Measurements from ENCODE around the gene ENOPH1.
A peak's percentile ranks its signal among the peaks of the same experiment; 100 is the strongest.

Gene ENOPH1

GRCh38 chr4:82428969-82429727 lies 1.2 kb upstream of the ENOPH1 start:
- Histone ChIP-seq H3K36me3 (ENCODE audit: control insufficient read depth, insufficient read depth, low read length, severe bottlenecking) (peaks cover 37% of the 10 kb centered on the region), H3K4me1 (ENCODE audit: control insufficient read depth, insufficient read depth, low read length) (peaks cover 32% of the 10 kb centered on the region), H3K4me3 (ENCODE audit: low read length) (peak overlapping the region; percentile 100), H3K9me3 (ENCODE audit: control insufficient read depth, low read length) (no peaks in the 10 kb centered on the region), H3K9ac (ENCODE audit: low read length) (peak overlapping the region; percentile 98), H3K27me3 (replicated peaks; ENCODE audit: control insufficient read depth, insufficient read depth, low read length) (no peaks in the 10 kb centered on the region)
- DNase-seq (ENCODE audit: low read depth): peak; percentile 96

DNA sequence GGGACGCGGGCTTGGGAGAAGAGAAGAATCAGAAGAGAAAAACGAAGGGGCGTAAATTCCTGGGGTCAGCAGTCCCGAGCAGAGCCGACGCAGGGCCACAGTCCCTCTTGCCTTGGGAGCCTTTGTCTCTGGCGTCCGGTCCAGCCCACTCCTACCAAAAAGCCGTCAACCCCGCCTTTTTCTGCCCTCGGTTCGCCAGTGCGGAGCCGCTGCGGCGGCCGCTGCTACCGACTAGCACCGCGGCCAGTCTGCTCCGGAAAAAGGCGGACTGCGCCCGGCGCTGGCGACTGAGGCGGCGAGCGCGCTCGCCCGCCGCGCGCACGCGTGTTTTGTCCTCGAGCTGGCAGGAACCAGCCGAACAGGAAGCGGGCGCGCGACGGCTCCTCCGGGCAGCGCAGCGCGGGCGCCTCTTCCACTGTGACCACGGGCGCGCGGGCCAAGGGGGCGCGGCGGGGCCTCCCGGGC lies 630 bp upstream of the ENOPH1 start:
- H3K36me3 ChIP-seq (ENCODE audit: control insufficient read depth, insufficient read depth, low read length, severe bottlenecking): peaks cover 31% of the 10 kb centered on the region
- H3K4me3 ChIP-seq (ENCODE audit: low read length): peak overlapping the region; percentile 100
- no peaks in the 10 kb centered on the region for H3K27me3 ChIP-seq (replicated peaks; ENCODE audit: control insufficient read depth, insufficient read depth, low read length)
- H3K4me1 ChIP-seq (ENCODE audit: control insufficient read depth, insufficient read depth, low read length): peaks cover 27% of the 10 kb centered on the region
- no peak for DNase-seq (ENCODE audit: low read depth)
- no peaks in the 10 kb centered on the region for H3K9me3 ChIP-seq (ENCODE audit: control insufficient read depth, low read length)
- peak overlapping the region; percentile 98 for H3K9ac ChIP-seq (ENCODE audit: low read length)

DNA sequence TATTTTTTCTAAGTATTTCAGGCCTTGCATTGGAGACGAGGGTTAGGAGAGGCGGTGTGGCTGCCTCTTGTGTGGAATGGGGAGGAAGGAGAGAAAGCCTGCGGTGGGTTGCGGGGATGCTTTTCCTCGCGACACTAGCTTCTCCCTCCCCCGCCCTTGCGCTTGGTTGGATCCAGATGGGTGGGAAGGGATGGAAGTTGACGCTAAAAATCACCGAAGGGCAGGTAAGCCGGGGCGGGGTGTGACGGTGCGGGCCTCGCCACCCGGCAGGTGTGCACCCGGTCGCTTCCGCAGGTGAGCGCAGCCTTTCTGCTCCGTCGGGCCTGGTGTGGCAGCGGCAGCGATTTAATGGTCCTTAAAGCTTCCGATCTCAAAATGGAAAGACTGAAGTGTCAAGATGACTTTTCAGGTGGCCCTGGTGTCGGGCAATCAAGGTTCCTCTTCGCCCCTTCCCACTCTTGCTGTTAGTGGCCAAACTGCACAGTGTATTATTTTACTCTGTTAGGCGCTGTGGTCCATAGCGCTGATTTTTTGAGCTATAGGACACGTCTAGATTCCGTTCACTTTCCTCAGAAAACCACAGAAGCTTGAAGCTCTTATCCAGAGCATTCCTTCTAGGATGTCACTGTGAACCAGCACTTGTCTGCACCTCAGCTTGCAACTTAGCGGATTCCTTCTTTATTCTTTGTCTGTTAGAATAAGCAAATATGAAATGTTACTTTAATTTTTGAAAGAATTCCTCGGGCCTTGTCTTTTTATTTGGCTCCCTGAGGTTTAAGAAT lies 765 bp downstream of the ENOPH1 start:
- Histone ChIP-seq H3K4me3 (ENCODE audit: low read length) (peak overlapping the region; percentile 100), H3K9ac (ENCODE audit: low read length) (peak overlapping the region; percentile 98), H3K36me3 (ENCODE audit: control insufficient read depth, insufficient read depth, low read length, severe bottlenecking) (peaks cover 17% of the 10 kb centered on the region), H3K9me3 (ENCODE audit: control insufficient read depth, low read length) (no peaks in the 10 kb centered on the region), H3K4me1 (ENCODE audit: control insufficient read depth, insufficient read depth, low read length) (peaks cover 16% of the 10 kb centered on the region), H3K27me3 (replicated peaks; ENCODE audit: control insufficient read depth, insufficient read depth, low read length) (no peaks in the 10 kb centered on the region)
- peak; percentile 59 for DNase-seq (ENCODE audit: low read depth)

DNA sequence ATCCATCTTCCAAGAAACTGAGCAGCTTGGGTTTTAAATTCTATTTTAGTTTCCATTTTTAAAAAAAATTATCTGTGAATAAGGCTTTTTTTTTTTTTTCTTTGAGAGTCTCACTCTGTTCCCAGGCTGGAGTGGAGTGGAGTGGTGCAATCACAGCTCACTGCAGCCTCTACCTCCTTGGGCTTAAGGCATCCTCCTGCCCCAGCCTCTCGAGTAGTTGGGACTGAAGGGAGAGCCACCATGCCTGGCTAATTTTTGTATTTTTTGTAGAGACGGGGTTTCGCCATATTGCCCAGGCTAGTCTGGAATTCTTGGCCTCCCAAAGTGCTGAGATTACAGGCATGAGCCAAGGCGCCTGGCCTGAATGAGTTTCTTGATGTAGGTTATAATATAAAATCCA lies 1.4 kb downstream of the ENOPH1 start:
- peak; percentile 15 for DNase-seq (ENCODE audit: low read depth)
- H3K9me3 ChIP-seq (ENCODE audit: control insufficient read depth, low read length): no peaks in the 10 kb centered on the region
- H3K4me1 ChIP-seq (ENCODE audit: control insufficient read depth, insufficient read depth, low read length): peaks cover 9% of the 10 kb centered on the region
- H3K4me3 ChIP-seq (ENCODE audit: low read length): peak overlapping the region; percentile 100
- peaks cover 10% of the 10 kb centered on the region for H3K36me3 ChIP-seq (ENCODE audit: control insufficient read depth, insufficient read depth, low read length, severe bottlenecking)
- H3K9ac ChIP-seq (ENCODE audit: low read length): peak overlapping the region; percentile 98
- no peaks in the 10 kb centered on the region for H3K27me3 ChIP-seq (replicated peaks; ENCODE audit: control insufficient read depth, insufficient read depth, low read length)

GRCh38 chr4:82432596-82432995 lies 2.2 kb downstream of the ENOPH1 start:
- no peaks in the 10 kb centered on the region for H3K9me3 ChIP-seq (ENCODE audit: control insufficient read depth, low read length)
- no peak for DNase-seq (ENCODE audit: low read depth)
- no peak overlapping the region for H3K9ac ChIP-seq (ENCODE audit: low read length)
- H3K27me3 ChIP-seq (replicated peaks; ENCODE audit: control insufficient read depth, insufficient read depth, low read length): no peaks in the 10 kb centered on the region
- peaks cover 5% of the 10 kb centered on the region for H3K36me3 ChIP-seq (ENCODE audit: control insufficient read depth, insufficient read depth, low read length, severe bottlenecking)
- H3K4me1 ChIP-seq (ENCODE audit: control insufficient read depth, insufficient read depth, low read length): peaks cover 11% of the 10 kb centered on the region
- no peak overlapping the region for H3K4me3 ChIP-seq (ENCODE audit: low read length)

DNA sequence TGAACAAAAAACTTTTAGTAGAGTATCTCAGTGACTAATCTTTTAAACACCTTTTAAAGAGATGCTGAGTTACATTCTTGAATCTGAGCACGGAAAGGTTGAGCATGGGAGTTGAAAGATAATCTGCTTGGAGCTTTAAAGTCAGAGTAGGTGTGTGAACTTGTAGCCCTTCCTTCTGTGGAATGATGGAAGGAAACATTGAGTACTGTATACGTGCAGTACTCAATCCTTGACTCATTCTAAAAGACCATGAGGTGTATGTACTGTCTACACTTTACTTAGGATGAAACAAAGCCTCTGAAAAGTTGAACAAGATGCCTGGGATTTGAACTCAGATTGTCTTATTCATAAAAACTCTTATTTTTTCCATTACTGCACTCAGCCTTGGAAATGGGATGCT lies 3.4 kb downstream of the ENOPH1 start:
- no peak overlapping the region for H3K4me3 ChIP-seq (ENCODE audit: low read length)

DNA sequence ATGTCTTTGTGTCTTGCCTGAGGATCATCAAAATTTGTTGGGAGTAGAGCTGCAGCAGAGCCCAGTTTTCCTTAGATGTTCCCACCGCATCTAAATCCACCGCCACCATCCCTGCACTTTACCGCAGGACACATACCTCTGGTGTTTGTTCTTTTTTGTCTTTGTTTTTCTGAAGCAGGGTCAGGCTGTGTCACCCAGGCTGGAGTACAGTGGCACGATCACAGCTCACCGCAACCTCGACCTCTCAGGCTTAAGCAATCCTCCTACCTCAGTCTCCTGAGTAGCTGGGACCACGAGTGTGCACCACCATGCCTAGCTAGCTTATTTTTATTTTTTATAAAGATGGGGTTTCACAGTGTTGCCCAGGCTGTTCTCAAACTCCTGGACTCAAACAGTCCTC lies 4.6 kb downstream of the ENOPH1 start:
- H3K9ac ChIP-seq (ENCODE audit: low read length): no peak overlapping the region
- no peak overlapping the region for H3K4me3 ChIP-seq (ENCODE audit: low read length)
- peaks cover 11% of the 10 kb centered on the region for H3K4me1 ChIP-seq (ENCODE audit: control insufficient read depth, insufficient read depth, low read length)
- H3K27me3 ChIP-seq (replicated peaks; ENCODE audit: control insufficient read depth, insufficient read depth, low read length): no peaks in the 10 kb centered on the region
- H3K36me3 ChIP-seq (ENCODE audit: control insufficient read depth, insufficient read depth, low read length, severe bottlenecking): no peaks in the 10 kb centered on the region
- DNase-seq (ENCODE audit: low read depth): no peak
- no peaks in the 10 kb centered on the region for H3K9me3 ChIP-seq (ENCODE audit: control insufficient read depth, low read length)

More for the DNA sequence above, 3.4 kb downstream of the ENOPH1 start:
- Histone ChIP-seq H3K4me1 (ENCODE audit: control insufficient read depth, insufficient read depth, low read length) (peaks cover 11% of the 10 kb centered on the region), H3K9me3 (ENCODE audit: control insufficient read depth, low read length) (no peaks in the 10 kb centered on the region), H3K27me3 (replicated peaks; ENCODE audit: control insufficient read depth, insufficient read depth, low read length) (no peaks in the 10 kb centered on the region), H3K36me3 (ENCODE audit: control insufficient read depth, insufficient read depth, low read length, severe bottlenecking) (no peaks in the 10 kb centered on the region), H3K9ac (ENCODE audit: low read length) (no peak overlapping the region)
- DNase-seq (ENCODE audit: low read depth): no peak

GRCh38 chr4:82436130-82436529 lies 5.7 kb downstream of the ENOPH1 start:
- Histone ChIP-seq H3K27me3 (replicated peaks; ENCODE audit: control insufficient read depth, insufficient read depth, low read length) (no peaks in the 10 kb centered on the region), H3K4me3 (ENCODE audit: low read length) (no peak overlapping the region), H3K9me3 (ENCODE audit: control insufficient read depth, low read length) (no peaks in the 10 kb centered on the region), H3K9ac (ENCODE audit: low read length) (no peak overlapping the region), H3K36me3 (ENCODE audit: control insufficient read depth, insufficient read depth, low read length, severe bottlenecking) (no peaks in the 10 kb centered on the region), H3K4me1 (ENCODE audit: control insufficient read depth, insufficient read depth, low read length) (peaks cover 11% of the 10 kb centered on the region)
- DNase-seq (ENCODE audit: low read depth): no peak

DNA sequence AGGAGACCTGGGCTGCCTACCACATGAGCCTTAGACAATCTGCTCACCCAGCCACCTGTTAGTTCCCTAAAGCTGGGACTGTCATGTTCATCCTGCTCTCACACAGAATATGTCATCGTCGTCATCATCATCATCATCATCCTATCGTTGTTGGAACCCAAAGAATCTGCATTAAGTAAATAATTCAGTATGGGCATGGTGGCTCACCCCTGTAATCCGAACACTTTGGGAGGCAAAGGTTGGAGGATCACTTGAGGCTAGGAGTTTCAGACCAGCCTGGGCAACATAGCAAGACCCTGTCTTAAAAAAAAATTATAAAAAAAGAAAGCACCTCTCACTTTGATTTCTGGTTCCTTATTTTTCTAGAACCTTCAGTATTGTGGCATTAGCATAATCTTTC lies 6.4 kb downstream of the ENOPH1 start:
- DNase-seq (ENCODE audit: low read depth): no peak
- Histone ChIP-seq H3K9me3 (ENCODE audit: control insufficient read depth, low read length) (no peaks in the 10 kb centered on the region), H3K36me3 (ENCODE audit: control insufficient read depth, insufficient read depth, low read length, severe bottlenecking) (no peaks in the 10 kb centered on the region), H3K4me1 (ENCODE audit: control insufficient read depth, insufficient read depth, low read length) (peaks cover 6% of the 10 kb centered on the region), H3K27me3 (replicated peaks; ENCODE audit: control insufficient read depth, insufficient read depth, low read length) (no peaks in the 10 kb centered on the region), H3K9ac (ENCODE audit: low read length) (no peak overlapping the region), H3K4me3 (ENCODE audit: low read length) (no peak overlapping the region)

- Histone ChIP-seq H3K9me3 (ENCODE audit: control insufficient read depth, low read length) (no peaks in the 10 kb centered on the region), H3K4me1 (ENCODE audit: control insufficient read depth, insufficient read depth, low read length) (peaks cover 5% of the 10 kb centered on the region), H3K9ac (ENCODE audit: low read length) (no peak overlapping the region), H3K4me3 (ENCODE audit: low read length) (no peak overlapping the region), H3K36me3 (ENCODE audit: control insufficient read depth, insufficient read depth, low read length, severe bottlenecking) (no peaks in the 10 kb centered on the region), H3K27me3 (replicated peaks; ENCODE audit: control insufficient read depth, insufficient read depth, low read length) (no peaks in the 10 kb centered on the region)
- DNase-seq (ENCODE audit: low read depth): peak; percentile 18
Measured at GRCh38 chr4:82437285-82438005, 7.1 kb downstream of the ENOPH1 start.

GRCh38 chr4:82439088-82439487 lies 8.7 kb downstream of the ENOPH1 start:
- H3K4me1 ChIP-seq (ENCODE audit: control insufficient read depth, insufficient read depth, low read length): peaks cover 5% of the 10 kb centered on the region
- no peak for DNase-seq (ENCODE audit: low read depth)
- no peak overlapping the region for H3K4me3 ChIP-seq (ENCODE audit: low read length)
- H3K9me3 ChIP-seq (ENCODE audit: control insufficient read depth, low read length): no peaks in the 10 kb centered on the region
- H3K9ac ChIP-seq (ENCODE audit: low read length): no peak overlapping the region
- no peaks in the 10 kb centered on the region for H3K36me3 ChIP-seq (ENCODE audit: control insufficient read depth, insufficient read depth, low read length, severe bottlenecking)
- no peaks in the 10 kb centered on the region for H3K27me3 ChIP-seq (replicated peaks; ENCODE audit: control insufficient read depth, insufficient read depth, low read length)
